ENCODE data around the gene TSSK2.

- TF ChIP-seq, protein P1, sequence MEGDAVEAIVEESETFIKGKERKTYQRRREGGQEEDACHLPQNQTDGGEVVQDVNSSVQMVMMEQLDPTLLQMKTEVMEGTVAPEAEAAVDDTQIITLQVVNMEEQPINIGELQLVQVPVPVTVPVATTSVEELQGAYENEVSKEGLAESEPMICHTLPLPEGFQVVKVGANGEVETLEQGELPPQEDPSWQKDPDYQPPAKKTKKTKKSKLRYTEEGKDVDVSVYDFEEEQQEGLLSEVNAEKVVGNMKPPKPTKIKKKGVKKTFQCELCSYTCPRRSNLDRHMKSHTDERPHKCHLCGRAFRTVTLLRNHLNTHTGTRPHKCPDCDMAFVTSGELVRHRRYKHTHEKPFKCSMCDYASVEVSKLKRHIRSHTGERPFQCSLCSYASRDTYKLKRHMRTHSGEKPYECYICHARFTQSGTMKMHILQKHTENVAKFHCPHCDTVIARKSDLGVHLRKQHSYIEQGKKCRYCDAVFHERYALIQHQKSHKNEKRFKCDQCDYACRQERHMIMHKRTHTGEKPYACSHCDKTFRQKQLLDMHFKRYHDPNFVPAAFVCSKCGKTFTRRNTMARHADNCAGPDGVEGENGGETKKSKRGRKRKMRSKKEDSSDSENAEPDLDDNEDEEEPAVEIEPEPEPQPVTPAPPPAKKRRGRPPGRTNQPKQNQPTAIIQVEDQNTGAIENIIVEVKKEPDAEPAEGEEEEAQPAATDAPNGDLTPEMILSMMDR (IDR thresholded peaks at IDR 0.05; ENCODE audit: low read length) = no peak
- no peak for TF ChIP-seq EZH2 (optimal IDR thresholded peaks at IDR 0.05; ENCODE audit: low read depth, low read length)
These were observed 6.1 kb upstream of the TSSK2 start for GRCh38 chr22:19125011-19125410.
